GM19452 (cell line): ENCODE results near the gene TMEM59L.
"Not testable (repeated sequence)": the region's sequence is repeated elsewhere in the genome, so short reads cannot be mapped to it uniquely, and the experiment has no call there.

ENCODE experiments used
- ATAC-seq: cut with Tn5 transposase; IDR thresholded peaks from one replicate; pipeline ENCODE4 v1.9.1; 2021; ENCODE audit not compliant: unreplicated experiment

TMEM59L gene

GRCh38 chr19:18612772-18613588 lies at the start of gene TMEM59L:
TMEM59L (plus strand) TSS chr19:18612870; CDS start chr19:18612959, 89 bp downstream.
- no peak for ATAC-seq

GRCh38 chr19:18566953-18567352 lies 45.7 kb upstream of the TMEM59L start:
- no peak for ATAC-seq

DNA sequence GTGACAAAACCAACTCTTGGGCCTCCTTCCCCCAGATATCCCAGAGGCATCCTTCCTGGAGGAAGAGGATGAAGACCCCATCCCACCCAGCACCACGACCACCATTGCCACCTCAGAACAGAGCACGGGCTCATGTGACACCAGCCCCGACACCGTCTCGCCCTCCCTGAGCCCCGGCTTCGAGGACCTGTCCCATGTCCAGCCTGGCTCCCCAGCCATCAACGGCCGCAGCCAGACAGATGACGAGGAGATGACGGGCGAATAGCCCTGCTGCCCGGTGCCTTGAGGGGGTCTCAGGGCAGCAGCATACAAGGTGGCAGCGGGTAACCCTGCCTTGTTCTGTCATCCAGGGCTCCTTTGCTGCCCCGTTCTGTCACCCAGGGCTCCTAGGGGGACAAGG lies 44.3 kb upstream of the TMEM59L start:
- ATAC-seq: no peak

- ATAC-seq: peak; percentile 92
Measured at GRCh38 chr19:18571564-18572344, 40.9 kb upstream of the TMEM59L start, which contains the start of gene UBA52. UBA52 (plus strand) TSS chr19:18571857; CDS start chr19:18573301, 1,444 bp downstream.

DNA sequence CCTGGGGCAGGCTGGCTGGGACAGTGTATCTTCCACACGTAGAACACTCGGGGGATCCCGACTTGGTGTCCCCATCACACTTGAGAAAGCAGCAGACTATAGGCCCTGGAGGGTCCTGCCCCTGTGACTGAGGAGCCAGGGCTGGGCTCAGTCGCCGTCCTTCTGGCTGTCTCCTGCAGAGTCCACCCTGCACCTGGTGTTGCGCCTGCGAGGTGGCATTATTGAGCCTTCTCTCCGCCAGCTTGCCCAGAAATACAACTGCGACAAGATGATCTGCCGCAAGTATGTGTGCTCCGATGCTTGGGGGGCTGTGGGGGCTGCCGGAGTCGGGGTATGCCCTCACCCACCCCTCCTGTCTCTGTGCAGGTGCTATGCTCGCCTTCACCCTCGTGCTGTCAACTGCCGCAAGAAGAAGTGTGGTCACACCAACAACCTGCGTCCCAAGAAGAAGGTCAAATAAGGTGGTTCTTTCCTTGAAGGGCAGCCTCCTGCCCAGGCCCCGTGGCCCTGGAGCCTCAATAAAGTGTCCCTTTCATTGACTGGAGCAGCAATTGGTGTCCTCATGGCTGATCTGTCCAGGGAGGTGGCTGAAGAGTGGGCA lies 37.9 kb upstream of the TMEM59L start:
- ATAC-seq: no peak

DNA sequence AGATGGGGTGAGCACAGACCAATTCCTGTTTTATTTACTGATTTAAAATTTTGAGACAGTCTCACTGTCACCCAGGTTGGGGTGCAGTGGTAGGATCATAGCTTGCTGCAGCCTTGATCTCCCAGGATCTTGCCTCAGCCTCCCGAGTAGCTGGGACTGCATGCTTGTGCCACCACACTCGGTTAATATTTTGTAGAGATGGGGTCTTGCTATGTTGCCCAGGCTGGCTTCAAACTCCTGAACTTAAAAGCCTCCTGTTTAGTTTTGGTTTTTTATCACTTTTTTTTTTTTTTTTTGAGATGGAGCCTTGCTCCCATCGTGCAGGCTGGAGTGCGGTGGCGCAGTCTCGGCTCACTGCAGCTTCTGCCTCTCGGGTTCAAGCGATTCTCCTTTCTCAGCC lies 36.3 kb upstream of the TMEM59L start:
- no peak for ATAC-seq

DNA sequence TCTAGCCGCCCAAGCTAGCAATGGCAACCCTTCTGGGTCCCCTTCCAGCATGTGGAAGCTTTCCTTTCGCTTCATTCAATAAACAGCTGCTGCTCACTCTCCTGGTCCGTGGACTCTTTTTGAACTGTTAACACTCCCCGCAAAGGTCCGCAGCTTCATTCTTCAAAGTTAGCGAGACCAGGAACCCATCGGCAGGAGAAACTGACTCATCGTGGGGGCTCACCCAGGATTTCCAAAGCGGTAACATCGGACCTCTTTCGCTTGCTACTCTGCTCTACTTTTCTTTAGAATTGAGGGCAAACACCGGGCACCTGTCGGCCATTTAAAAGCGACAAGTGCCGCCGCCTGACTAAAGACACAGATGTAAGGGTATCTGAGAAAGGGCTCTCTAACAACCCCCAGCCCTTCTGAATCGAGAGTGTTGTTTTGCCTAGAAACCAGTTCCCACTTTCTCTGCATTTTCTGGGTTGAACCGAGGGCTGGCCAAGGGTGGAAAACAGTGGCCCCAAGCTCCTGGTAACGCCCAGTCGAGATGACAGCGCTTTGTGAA lies 35.2 kb upstream of the TMEM59L start:
- ATAC-seq: no peak

DNA sequence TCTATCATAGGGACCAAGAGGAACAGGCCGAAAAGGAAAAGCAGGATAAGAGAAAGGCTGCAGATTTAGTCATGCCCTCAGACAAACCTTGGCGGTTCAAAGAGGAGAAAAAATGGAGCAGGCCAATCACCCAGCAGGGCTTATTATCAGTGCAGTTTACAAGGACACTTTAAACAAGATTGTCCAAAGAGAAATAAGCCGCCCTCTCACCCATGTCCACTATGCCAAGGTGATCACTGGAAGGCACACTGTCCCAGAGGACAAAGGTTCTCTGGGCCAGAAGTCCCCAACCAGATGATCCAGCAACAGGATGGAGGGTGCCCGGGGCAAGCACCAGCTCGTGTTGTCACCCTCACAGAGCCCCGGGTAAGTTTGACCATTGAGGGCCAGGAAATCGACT lies 32.4 kb upstream of the TMEM59L start:
- no peak for ATAC-seq

GRCh38 chr19:18586306-18586705 lies 26.4 kb upstream of the TMEM59L start:
- ATAC-seq: no peak

DNA sequence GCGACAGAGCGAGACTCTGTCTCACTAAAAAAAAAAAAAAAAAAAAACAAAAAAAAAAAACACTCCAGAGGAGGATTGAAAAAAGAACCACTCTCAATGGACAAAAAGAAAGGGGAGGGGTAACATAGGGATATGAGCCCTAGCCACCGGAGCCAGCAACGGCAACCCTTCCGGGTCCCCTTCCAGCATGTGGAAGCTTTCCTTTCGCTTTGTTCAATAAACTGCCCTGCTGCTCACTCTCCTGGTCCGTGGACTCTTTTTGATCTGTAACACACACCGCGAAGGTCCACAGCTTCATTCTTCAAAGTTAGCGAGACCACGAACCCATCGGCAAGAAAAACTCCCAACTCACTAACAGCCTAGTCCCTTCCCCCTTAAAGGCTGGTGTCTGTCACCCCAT lies 25.1 kb upstream of the TMEM59L start:
- ATAC-seq: no peak

- no peak for ATAC-seq
Measured at GRCh38 chr19:18587962-18588610, 24.6 kb upstream of the TMEM59L start.

DNA sequence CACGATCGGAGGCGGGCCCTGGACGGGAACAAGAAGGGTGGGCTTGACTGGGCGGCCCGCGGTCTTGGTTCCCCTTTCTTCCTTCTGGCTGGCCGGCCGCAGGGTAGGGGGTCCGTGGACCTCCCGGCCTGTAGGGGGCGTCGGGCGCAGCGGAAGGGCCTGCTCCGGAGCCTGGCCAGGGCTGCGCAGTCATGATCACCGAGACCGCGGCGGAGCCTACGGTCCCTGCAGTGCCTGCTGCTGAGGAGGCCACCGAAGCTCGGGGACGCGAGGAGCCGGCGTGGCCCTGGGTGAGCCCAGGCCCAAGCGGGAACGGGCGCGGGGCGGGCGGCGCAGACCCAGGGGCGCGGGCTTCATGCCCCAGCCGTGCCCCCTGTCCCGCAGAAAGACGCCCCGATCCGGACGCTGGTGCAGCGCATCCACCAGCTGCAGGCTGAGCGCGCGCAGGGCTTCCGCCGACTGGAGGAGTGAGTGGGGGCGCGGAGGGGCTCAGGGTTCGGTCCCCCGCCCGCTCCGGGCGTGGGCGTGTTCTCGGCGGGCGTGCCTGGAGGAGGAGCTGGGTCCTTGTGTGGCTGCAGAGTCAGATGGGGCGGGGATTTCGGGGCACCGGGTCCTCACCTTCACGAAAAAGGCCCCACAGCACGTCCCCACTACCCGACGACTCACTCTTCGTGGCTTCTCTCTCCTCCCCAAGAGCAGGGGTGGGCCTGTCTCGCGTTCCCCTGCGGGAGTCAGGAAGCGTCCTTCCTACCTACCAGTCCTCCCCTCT lies 23.9 kb upstream of the TMEM59L start, which contains the start of gene REX1BD:
Gene REX1BD (plus strand): TSS at position 188 of the 769 bp plus-strand sequence. CDS start 4 bp downstream, at position 192.
- peak; percentile 78 for ATAC-seq

GRCh38 chr19:18589380-18590272 lies 23.0 kb upstream of the TMEM59L start:
- ATAC-seq: peak; percentile 41

- ATAC-seq: no peak
Measured at GRCh38 chr19:18590273-18591272, 22.1 kb upstream of the TMEM59L start.

DNA sequence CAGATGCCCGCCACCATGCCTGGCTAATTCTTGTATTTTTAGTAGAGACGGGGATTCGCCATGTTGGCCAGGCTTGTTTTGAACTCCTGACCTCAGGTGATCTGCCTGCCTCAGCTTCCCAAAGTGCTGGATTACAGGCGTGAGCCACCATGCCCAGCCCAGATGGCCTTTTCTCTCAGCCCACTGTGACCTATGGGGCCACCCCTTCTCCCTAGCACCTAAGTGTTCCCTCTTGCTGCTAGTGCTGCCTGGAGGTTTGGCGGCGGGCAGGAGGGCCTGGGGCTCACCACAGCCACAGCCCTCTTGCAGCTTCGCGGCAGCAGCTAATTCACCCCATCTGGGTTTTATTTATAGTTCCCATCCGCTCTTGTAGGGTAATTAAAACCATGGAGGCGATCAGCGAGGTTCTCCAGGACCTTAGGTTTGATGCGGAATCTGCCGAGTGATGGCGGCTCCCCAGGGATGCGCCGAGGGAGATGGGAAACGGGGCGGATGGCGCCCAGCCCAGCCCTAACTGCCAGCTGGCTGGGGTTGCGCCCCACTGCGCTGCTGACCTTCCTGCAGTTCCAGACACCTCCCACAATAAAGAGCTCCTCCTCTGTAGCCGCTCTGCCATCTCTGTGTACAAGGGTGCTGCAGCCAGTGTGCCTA lies 20.8 kb upstream of the TMEM59L start:
- ATAC-seq: no peak

DNA sequence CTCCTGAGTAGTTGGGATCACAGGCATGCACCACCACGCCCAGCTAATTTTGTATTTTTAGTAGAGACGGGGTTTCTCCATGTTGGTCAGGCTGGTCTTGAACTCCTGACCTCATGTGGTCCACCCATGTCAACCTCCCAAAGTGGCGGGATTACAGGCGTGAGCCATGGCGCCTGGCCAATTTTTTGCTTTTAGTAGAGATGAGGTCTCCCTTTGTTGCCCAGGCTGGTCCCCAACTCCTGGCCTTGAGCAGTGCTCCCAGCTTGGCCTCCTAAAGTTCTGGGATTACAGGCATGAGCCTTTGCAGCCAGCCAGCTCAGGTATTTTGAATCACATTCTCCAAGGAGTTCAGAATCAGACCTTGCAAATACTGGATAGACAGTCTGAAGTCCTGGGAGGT lies 19.9 kb upstream of the TMEM59L start:
- ATAC-seq: not testable (repeated sequence)
